Measurements from ENCODE around the gene DCPS.

DNA sequence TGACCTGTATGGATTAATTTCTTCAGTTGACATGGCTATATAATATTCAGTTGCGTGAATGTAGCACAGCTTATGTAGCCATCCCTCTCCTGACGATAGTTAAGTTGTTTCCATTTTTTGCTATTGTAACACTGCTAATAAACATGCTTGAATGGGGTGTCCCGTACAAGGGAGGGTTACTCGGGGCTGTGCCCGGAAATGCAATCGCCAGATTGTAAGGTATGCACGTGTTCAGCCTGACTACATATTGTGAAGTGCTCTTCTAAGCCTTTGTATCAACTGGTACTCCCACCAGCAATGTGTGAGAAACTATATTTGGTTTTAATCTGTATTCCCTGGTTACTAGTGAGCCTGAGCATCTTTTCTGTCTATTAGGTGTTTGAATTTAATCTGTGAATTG lies 67.7 kb downstream of the DCPS start:
- TF ChIP-seq, protein P1, sequence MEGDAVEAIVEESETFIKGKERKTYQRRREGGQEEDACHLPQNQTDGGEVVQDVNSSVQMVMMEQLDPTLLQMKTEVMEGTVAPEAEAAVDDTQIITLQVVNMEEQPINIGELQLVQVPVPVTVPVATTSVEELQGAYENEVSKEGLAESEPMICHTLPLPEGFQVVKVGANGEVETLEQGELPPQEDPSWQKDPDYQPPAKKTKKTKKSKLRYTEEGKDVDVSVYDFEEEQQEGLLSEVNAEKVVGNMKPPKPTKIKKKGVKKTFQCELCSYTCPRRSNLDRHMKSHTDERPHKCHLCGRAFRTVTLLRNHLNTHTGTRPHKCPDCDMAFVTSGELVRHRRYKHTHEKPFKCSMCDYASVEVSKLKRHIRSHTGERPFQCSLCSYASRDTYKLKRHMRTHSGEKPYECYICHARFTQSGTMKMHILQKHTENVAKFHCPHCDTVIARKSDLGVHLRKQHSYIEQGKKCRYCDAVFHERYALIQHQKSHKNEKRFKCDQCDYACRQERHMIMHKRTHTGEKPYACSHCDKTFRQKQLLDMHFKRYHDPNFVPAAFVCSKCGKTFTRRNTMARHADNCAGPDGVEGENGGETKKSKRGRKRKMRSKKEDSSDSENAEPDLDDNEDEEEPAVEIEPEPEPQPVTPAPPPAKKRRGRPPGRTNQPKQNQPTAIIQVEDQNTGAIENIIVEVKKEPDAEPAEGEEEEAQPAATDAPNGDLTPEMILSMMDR (IDR thresholded peaks at IDR 0.05; ENCODE audit: low read depth, low read length), result no peak
- TF ChIP-seq MYC (IDR thresholded peaks at IDR 0.05; ENCODE audit: low read depth, low read length) (no peak), POLR2A (IDR thresholded peaks at IDR 0.05; ENCODE audit: extremely low read depth, insufficient read length) (no peak)
